MCF 10A (cell line): Measurements from ENCODE around the gene CD44. TPM values are rescaled to one million over a fixed set of nuclear protein-coding genes. Genes with fewer than 3 reads are reported as not detected.

Source experiments
- BruUV-seq: library from RNA; stranded (reverse); fragments of 400-500 nt; replicated peaks from 2 replicates; lab custom pipeline; 2021; lab: Mats Ljungman, UMichigan
- CTCF ChIA-PET: fragments of 300-600 bp; sonication (Branson Sonifier 250); formaldehyde crosslinking; extraction: SDS; loops from one replicate; lab custom pipeline; 2021; ENCODE audit warnings: antibody characterized with exemption, inconsistent platforms; lab: Yijun Ruan, JAX
- POLR2A ChIA-PET: fragments of 300-600, 350-650 bp; sonication (Branson Sonifier 250); formaldehyde crosslinking; extraction: SDS; loops from one replicate; lab custom pipeline; 2020; ENCODE audit warnings: antibody characterized with exemption, inconsistent platforms; lab: Yijun Ruan, JAX
- DNase-seq: peaks from one replicate; pipeline ENCODE4 v3.0.0-alpha.2; 2018; ENCODE audit not compliant: unreplicated experiment
- H3K27ac Mint-ChIP-seq: one replicate; pipeline ENCODE4 v1.8.0; 2022; ENCODE audit warnings: mild to moderate bottlenecking, low read depth, mixed read lengths; ENCODE audit not compliant: unreplicated experiment
- H3K27me3 Mint-ChIP-seq: one replicate; pipeline ENCODE4 v1.8.0; 2022; ENCODE audit warnings: mixed read lengths; ENCODE audit not compliant: insufficient read depth, unreplicated experiment
- H3K36me3 Mint-ChIP-seq: one replicate; pipeline ENCODE4 v1.8.0; 2022; ENCODE audit warnings: mild to moderate bottlenecking, moderate library complexity, mixed read lengths; ENCODE audit not compliant: insufficient read depth, unreplicated experiment
- H3K4me1 Mint-ChIP-seq: one replicate; pipeline ENCODE4 v1.8.0; 2022; ENCODE audit warnings: mixed read lengths; ENCODE audit not compliant: insufficient read depth, unreplicated experiment
- H3K4me3 Mint-ChIP-seq: one replicate; pipeline ENCODE4 v1.8.0; 2022; ENCODE audit warnings: mild to moderate bottlenecking, moderate library complexity, mixed read lengths; ENCODE audit not compliant: unreplicated experiment
- H3K9me3 Mint-ChIP-seq: one replicate; pipeline ENCODE4 v1.8.0; 2022; ENCODE audit warnings: mixed read lengths; ENCODE audit not compliant: unreplicated experiment
- CTCF ChIP-seq: fragments of 200-600 bp; IDR thresholded peaks from one replicate; pipeline ENCODE4 v1.8.0; 2022; ENCODE audit warnings: antibody characterized with exemption, mild to moderate bottlenecking; ENCODE audit not compliant: unreplicated experiment
- intact Hi-C: fragments of 100-400 bp; cut with micrococcal nuclease; formaldehyde crosslinking; loops from 2 replicates; pipeline ENCODE4 v1.14.1; 2022
- total RNA-seq: library from RNA; stranded (reverse); gene quantifications from 2 replicates; pipeline ENCODE4 v1.2.3, GENCODE V29; 2022

CD44 gene
- total RNA-seq, 1 experiment from 2014 or later, result 446 TPM

GRCh38 chr11:35122308-35122707 is 16.7 kb upstream of the CD44 start:
- DNase-seq, result no peak
- no peaks in the 10 kb centered on the region for H3K9me3 Mint-ChIP-seq
- no peaks in the 10 kb centered on the region for H3K36me3 Mint-ChIP-seq
- intact Hi-C loops, result no loop called here
- H3K27ac Mint-ChIP-seq, result no peak overlapping the region
- ChIA-PET CTCF (no interaction called here), POLR2A (no interaction called here)
- peaks cover 10% of the 10 kb centered on the region for H3K27me3 Mint-ChIP-seq
- BruUV-seq, result no TSS peak
- H3K4me3 Mint-ChIP-seq, result no peak overlapping the region
- no peaks in the 10 kb centered on the region for H3K4me1 Mint-ChIP-seq
- no peak for TF ChIP-seq CTCF

GRCh38 chr11:35126000-35126878 is 12.7 kb upstream of the CD44 start:
- H3K4me1 Mint-ChIP-seq, result no peaks in the 10 kb centered on the region
- no peak overlapping the region for H3K4me3 Mint-ChIP-seq
- peaks cover 10% of the 10 kb centered on the region for H3K27me3 Mint-ChIP-seq
- intact Hi-C loops, result no loop called here
- no peak overlapping the region for H3K27ac Mint-ChIP-seq
- no peak for DNase-seq
- no peaks in the 10 kb centered on the region for H3K9me3 Mint-ChIP-seq
- H3K36me3 Mint-ChIP-seq, result no peaks in the 10 kb centered on the region
- no peak for TF ChIP-seq CTCF
- ChIA-PET POLR2A (interaction anchor here (0.7 to 1.4 kb wide), 3 partner anchors 9 to 214 kb away, joined by 3 to 5 read pairs (median 3); no protein-coding TSS in a partner anchor), CTCF (interaction anchor here (0.7 to 1.7 kb wide), 3 partner anchors 9 to 14 kb away, joined by 4 to 5 read pairs (median 4); partner anchors contain the start of gene CD44)
- BruUV-seq, result no TSS peak

DNA sequence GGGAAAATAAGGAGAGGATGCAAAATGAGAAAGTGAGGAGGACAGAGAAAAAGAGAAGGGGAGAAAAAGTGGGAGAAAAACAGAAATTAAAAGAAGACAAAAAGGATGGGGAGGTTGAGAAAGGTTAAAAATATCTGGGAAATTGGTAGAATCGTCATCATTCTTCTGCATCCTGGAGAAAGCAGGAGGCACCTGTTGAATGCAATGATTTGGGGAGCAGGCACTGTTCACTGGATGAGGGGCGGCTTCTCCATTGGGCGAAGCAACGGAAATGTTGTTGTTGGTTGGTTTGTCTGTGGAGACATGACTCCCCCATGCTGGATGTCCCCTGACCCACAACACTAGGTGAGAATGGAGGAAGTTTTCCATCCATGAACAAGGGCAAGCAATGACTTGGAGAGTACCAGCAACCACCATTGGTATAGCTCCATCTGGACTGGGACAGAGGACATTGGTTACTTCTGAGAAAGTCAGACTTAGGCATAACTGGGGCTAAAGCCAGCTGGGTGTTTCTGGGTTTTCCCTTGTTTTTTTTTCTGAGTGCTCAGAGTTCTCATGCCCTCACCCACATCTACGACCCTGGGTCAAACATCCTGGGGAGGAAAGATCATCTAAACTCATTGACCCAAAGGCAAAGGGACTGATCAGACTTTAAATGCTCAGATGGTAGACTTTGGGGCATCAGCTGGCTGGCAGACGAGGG is 11.9 kb upstream of the CD44 start:
- POLR2A ChIA-PET, result interaction anchor here (1.4 kb wide), 1 partner anchor 13 kb away, joined by 3 read pairs; no protein-coding TSS in a partner anchor
- no TSS peak for BruUV-seq

More for the DNA sequence above, 11.9 kb upstream of the CD44 start:
- Mint-ChIP-seq H3K27ac (no peak overlapping the region), H3K36me3 (no peaks in the 10 kb centered on the region), H3K4me3 (no peak overlapping the region), H3K4me1 (no peaks in the 10 kb centered on the region), H3K27me3 (peaks cover 10% of the 10 kb centered on the region), H3K9me3 (no peaks in the 10 kb centered on the region)
- DNase-seq, result no peak
- no peak for TF ChIP-seq CTCF
- CTCF ChIA-PET, result interaction anchor here (0.7 to 1.7 kb wide), 2 partner anchors 10 to 15 kb away, joined by 4 to 5 read pairs; no protein-coding TSS in a partner anchor
- intact Hi-C loops, result no loop called here
